HG03521 (cell line): Measurements from ENCODE around the gene KRT82.

ENCODE experiments used
- ATAC-seq: cut with Tn5 transposase; IDR thresholded peaks from one replicate; pipeline ENCODE4 v1.9.1; 2021; ENCODE audit warnings: mild to moderate bottlenecking, moderate library complexity; ENCODE audit not compliant: unreplicated experiment

KRT82 gene

GRCh38 chr12:52389313-52390207 lies 16.6 kb downstream of the KRT82 start:
- ATAC-seq, result no peak

- ATAC-seq, result no peak
Measured at GRCh38 chr12:52387859-52388258, 18.3 kb downstream of the KRT82 start.

GRCh38 chr12:52385226-52385702 lies 20.9 kb downstream of the KRT82 start, which contains the start of gene KRT84:
KRT84 (minus strand) TSS chr12:52385652; CDS start chr12:52385585, 67 bp downstream.
- no peak for ATAC-seq

- no peak for ATAC-seq
Measured at GRCh38 chr12:52383331-52383730, 22.8 kb downstream of the KRT82 start.

GRCh38 chr12:52382854-52383253 lies 23.3 kb downstream of the KRT82 start:
- no peak for ATAC-seq

- ATAC-seq, result no peak
Measured at GRCh38 chr12:52381206-52381605, 24.9 kb downstream of the KRT82 start.

- no peak for ATAC-seq
Measured at GRCh38 chr12:52380271-52380694, 25.9 kb downstream of the KRT82 start.

- no peak for ATAC-seq
Measured at GRCh38 chr12:52379536-52379935, 26.6 kb downstream of the KRT82 start.

GRCh38 chr12:52378091-52378490 lies 28.0 kb downstream of the KRT82 start:
- ATAC-seq, result no peak

- ATAC-seq, result no peak
Measured at GRCh38 chr12:52377266-52377665, 28.9 kb downstream of the KRT82 start.

GRCh38 chr12:52372216-52373154 lies 33.6 kb downstream of the KRT82 start:
- ATAC-seq, result no peak

GRCh38 chr12:52371716-52372115 lies 34.4 kb downstream of the KRT82 start:
- no peak for ATAC-seq

GRCh38 chr12:52370926-52371608 lies 35.1 kb downstream of the KRT82 start:
- no peak for ATAC-seq

GRCh38 chr12:52369809-52370208 lies 36.3 kb downstream of the KRT82 start:
- no peak for ATAC-seq

- ATAC-seq, result no peak
Measured at GRCh38 chr12:52369211-52369610, 36.9 kb downstream of the KRT82 start.

GRCh38 chr12:52368508-52368907 lies 37.6 kb downstream of the KRT82 start:
- no peak for ATAC-seq

GRCh38 chr12:52367876-52368275 lies 38.3 kb downstream of the KRT82 start:
- ATAC-seq, result no peak

GRCh38 chr12:52366738-52367485 lies 39.2 kb downstream of the KRT82 start, which contains the start of gene KRT85:
KRT85 (minus strand) TSS chr12:52367481; CDS start chr12:52367405, 76 bp downstream.
- ATAC-seq, result no peak

GRCh38 chr12:52364901-52365489 lies 41.1 kb downstream of the KRT82 start:
- no peak for ATAC-seq

GRCh38 chr12:52364061-52364460 lies 42.1 kb downstream of the KRT82 start:
- no peak for ATAC-seq
